Stimulated activated CD8-positive, alpha-beta memory T cell treated with anti-CD3 and anti-CD28 coated beads, Interleukin-7, amount 100 ng/mL, for 4 hours (primary cell): ENCODE data around the gene GPX3.

ENCODE experiments used
- DNase-seq, 2 donors: peaks; one replicate each; pipeline ENCODE4 v3.0.0-alpha.2; 2020; ENCODE audit warnings: low read depth in 2 of 2

Gene GPX3

DNA sequence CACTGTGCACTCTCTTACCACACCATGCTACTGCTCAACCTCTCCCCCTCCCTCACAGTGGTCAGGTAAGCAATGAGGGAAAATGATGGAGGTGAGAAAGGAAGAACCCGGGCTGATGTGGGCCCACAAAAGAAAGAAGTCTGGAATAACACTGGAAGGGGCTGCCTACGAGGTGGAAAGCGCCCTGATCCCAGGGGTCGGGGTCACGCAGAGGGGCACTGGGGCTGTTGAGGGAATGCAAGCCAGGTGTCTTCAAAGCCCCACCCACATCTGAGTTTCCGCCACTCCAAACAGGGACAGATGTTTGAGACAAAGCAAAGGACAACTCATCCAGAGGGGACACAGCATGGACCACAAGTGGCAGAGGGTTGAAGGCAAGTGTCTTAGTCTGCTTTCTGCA, 56.2 kb downstream of the GPX3 start:
- DNase-seq, result no peak

DNA sequence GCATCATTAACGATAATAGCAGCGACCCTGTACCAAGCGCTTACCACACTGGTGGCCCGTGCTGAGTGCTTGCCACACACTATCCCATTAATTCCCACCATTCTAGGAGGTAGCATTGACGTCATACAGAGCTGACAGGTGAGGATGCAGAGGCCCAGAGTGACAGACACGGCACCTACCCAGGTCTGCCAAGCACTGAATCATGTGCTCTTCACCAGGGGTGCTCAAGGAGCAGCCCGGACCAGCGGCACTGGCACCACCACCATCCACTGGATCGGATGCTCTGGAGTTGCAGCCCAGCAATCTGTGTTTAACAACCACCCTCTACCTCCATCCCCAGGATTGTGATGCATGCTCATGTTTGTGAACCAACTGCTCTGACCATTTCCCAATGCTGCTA, 57.0 kb downstream of the GPX3 start:
- no peak for DNase-seq

DNA sequence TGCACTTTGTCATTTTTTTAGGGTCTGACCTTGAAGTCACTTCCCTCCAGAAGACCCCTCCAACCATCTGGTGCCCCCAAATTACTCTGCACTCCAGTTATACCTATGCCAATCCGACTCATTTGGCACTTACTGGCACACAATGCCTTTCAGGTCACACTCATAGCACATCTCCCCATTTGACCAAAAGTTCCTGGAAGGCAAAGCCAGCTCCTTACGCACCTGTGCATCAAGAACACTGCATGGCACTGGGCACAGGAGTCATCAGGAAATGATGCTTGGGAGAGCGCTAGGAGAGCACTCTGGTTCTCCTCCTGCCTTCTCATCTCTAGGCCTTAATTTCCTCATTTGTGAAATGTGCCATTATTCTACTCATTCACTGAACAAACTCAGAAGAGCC, 57.6 kb downstream of the GPX3 start:
- no peak for DNase-seq
